CD4-positive, alpha-beta T cell treated with Interleukin-15 for 4 hours (primary cell): Measurements from ENCODE around the gene ATOH1.

Experiments
- DNase-seq: peaks from one replicate; pipeline ENCODE4 v3.0.0-alpha.2; 2020; ENCODE audit warnings: low spot score

Gene ATOH1, protein sequence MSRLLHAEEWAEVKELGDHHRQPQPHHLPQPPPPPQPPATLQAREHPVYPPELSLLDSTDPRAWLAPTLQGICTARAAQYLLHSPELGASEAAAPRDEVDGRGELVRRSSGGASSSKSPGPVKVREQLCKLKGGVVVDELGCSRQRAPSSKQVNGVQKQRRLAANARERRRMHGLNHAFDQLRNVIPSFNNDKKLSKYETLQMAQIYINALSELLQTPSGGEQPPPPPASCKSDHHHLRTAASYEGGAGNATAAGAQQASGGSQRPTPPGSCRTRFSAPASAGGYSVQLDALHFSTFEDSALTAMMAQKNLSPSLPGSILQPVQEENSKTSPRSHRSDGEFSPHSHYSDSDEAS

GRCh38 chr4:93828332-93828994 lies at the start of gene ATOH1:
TSS of gene ATOH1 (plus strand) at chr4:93828753. CDS start at chr4:93828927, 174 bp downstream.
- no peak for DNase-seq

DNA sequence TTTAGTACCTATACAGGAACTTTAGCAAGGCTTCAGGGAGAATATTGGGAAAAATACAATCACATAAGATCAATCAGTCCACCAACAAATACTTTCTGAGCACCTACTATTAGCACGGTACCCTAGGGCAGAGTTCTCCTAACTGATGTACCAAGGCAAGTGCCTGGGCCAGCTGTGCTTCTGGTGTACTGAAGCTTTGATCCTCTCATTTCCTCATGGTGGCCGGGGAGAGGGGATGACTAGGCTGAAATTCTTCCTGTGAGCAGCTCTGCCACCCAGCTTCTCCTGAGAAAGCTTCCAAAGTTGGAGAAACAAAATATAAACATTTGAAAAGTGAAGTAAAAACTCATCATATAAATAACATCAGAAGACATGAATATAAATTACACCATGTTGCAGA lies 49.3 kb upstream of the ATOH1 start:
- no peak for DNase-seq

- no peak for DNase-seq
Observed at GRCh38 chr4:93780080-93780479, 48.5 kb upstream of the ATOH1 start.

DNA sequence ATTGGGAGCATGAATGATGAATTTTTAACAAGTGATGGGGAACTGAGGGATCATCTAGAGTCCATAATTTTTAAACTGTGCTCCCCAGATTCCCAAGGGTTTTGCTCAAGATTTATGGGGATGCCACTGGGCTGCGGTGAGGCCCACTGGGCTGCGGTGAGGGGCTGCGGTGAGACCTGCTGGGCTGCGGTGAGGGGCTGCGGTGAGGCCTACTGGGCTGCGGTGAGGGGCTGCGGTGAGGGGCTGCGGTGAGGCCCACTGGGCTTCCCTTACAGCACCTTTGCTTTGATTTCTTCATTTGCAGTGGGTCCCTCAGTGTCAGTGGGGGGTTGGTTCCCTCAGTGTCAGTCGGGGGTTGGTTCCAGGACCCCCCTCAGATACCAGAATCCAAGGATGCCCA lies 47.4 kb upstream of the ATOH1 start:
- no peak for DNase-seq

GRCh38 chr4:93786149-93786548 lies 42.4 kb upstream of the ATOH1 start:
- DNase-seq = no peak

DNA sequence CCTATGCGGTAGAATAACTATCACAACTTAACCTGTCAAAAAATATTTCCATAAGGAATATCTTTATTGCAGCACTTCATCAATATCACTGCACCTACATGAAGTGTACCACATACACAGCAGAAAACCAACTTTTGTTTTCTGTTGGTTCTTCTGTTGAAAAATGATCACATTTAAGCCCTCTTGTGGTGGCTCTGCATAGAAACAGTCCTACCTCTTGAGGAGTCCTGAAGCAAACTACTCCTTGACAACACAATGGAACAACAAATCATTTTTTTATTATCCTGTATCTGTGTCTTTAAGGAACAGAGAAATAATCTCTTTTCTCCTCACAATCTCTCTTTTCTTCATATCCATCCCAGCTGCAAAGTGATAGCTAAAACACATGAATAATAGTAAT lies 39.8 kb upstream of the ATOH1 start:
- DNase-seq = no peak

- peak; percentile 2 for DNase-seq
Observed at GRCh38 chr4:93791570-93792195, 36.9 kb upstream of the ATOH1 start.

DNA sequence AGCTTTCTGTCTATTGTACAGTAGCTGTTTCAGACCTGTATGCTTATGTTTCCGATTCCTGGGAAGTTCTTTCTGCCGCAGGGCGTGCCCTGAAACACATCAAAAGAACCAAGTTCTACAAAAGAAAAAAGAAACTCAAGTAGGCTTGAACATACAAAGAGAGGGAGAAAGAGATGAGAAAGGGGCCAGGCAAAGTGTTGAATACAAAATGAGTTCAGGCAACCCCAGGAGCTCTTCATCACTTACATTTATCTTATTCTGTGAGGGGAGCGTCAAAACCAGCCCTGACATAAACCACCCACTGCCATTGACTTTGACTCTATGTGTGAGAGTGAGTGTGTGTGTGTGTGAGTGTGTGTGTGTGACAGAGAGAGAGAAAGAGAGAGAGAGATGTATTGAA lies 26.5 kb upstream of the ATOH1 start:
- no peak for DNase-seq

DNA sequence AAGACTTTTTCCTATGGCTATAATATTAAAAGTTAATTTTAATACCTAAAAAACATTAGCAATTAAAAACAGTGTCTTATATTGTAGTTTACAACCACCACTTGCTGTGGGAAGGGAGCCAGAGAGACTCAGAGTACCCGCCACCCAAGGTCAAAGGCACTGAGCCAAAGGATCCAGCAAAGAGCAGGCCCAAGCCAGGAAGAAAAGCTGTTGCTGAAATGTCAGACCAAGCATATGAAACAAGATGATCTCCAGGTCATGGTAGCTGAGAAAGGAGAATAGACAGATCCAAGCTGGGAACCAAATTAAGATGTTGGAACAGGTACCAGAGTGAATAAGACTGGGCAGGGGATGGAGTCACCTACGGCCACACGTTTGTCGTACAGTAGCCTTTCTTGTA lies 18.8 kb upstream of the ATOH1 start:
- no peak for DNase-seq

- no peak for DNase-seq
Observed at GRCh38 chr4:93810340-93810992, 18.1 kb upstream of the ATOH1 start.

DNA sequence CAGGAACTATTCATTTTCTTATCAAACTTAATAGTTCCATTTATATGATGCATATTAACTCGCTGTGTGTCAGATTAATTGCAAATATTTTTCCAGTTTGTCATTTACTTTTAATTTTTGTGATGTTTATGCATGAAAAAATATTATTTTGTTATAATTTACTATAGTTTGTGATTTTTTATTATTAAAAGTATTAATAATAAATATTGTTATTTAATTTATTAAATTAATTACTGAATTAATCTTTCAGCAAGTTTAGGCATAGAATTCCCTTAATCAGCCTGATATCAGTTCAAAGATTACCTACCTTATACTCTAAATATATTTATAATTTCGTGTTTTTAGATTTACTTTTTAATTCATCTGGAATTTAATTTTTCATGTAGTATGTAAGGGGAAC lies 15.5 kb upstream of the ATOH1 start:
- no peak for DNase-seq

DNA sequence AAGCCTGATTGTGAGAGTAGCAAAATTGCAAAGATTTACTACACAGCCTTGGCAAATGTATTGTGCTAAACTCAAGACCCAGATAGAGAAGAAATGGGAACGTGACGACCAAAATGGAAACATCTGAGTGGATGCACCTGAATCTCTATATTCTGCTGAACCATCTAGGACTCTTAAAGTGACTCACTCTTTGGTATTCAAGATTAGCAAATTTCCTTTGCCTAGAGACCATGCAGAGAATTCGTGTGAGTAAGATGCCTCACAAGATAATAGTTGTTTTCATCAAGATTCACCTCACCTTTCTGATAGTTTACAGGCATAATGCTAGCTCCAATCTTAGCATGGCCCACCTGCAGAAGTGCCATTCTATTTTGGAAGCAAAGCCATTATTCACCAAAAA lies 14.4 kb upstream of the ATOH1 start:
- no peak for DNase-seq

DNA sequence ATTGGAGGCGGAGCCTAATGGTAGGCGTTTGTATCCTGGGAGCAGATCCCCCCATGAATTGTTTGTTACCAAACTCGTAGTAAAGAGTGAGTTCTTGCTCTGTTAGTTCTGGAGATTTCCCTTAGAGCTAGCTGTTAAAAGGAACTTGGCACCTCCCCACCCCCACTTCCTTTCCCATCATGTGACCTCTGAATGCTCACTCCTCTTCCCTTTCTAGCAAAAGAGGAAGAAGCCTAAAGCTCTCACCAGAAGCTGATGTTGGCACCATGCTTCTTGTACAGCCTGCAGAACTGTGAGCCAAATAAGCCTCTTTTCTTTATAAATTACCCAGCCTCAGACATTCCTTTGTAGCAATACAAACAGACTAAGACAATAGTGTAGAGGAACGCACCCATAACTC lies 13.8 kb upstream of the ATOH1 start:
- no peak for DNase-seq

DNA sequence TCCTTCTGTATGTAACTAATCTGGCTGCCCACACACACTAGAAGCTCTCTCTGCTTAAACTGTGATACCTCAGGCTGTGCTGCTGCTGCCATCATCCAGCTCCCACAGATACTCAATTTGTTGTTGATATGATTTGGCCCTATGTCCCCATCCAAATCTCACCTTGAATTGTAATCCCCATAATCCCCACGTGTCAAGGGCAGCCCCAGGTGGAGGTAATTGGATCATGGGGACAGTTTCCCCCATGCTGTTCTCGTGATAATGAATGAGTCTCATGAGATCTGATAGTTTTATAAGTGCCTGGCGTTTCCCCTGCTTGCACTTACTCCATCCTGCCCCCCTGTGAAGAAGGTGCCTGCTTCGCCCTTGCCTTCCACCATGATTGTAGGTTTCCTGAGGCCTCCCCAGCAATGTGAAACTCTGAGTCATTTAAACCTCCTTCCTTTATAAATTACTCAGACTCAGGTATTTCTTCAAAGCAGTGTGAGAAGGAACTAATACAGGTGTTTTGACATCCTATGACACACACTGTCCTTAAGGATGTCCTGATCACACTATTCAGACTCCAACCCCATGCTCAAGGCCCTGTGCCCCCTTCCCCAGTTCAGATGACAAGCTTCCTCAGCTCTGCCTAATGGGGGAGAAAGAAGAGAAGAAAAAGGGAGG lies 2.9 kb upstream of the ATOH1 start:
- no peak for DNase-seq

DNA sequence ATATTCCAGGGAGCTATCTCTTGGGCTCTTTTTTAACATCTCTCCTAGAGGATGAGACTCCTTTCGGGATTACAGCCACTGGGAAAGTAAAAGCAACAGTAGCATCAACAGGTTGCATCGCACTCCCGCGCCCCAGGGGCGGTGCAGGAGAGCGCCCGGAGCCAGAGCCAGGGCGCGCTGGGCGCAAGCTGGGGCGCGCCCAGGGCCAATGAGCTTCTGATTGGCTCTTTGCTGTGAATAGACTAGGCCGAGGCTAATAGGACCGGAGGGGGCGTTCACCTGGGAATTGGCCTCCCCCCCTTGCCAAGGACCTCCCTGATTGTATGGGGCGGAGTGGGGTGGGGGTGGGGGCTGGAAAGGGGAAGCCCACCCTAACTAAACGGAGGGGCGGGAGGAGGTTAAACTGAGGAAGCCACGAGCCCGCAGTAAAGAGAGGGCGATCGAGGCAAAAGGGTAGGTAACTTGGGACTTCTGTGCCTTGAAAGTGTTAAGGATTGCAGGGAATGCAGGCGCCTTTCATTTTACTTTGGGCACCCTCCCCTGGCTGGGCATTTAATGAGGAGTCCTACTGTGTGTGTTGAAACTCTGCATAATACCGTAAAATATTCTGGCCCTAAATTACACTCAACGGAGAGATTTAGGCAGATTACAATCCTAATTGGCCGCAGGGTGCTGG lies 1.1 kb upstream of the ATOH1 start:
- no peak for DNase-seq

GRCh38 chr4:93828995-93829819 lies 654 bp downstream of the ATOH1 start:
- no peak for DNase-seq

GRCh38 chr4:93829820-93830687 lies 1.5 kb downstream of the ATOH1 start:
- DNase-seq = no peak

DNA sequence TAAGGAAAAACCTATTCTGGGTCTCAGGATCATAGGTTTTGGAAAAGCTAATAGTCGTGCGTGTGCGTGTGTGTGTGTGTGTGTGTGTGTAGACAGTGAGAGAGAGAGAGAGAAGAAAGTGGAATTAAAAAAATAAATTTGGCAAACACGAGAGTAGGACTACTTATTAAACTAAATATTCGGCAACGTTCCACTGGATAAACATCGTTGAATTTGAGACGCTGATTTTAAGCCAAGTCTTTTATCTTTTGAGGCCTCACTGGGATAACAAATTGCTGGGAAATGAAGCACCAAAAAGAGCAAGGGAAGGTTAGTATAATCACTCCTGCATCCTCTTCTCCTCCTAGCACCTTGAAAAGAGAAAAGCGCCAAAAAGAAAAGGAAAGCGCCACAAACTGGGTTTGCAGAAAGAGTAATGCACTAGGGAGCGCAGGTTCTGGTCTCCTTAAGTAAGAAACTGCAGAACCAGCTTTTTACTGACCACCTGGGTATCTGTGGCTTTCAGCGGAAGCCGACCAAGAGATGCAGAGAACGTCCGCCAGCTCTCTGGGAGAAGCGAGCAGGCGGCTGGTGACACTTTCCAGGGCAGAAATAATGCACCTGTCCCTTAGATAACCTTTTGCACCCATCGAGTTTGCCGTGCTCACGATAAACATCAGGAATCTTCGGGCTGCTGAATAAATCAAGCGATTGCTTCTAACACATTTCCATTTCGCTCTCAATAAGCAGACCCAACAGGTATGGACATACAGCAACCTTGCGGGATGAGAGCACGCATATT lies 3.4 kb downstream of the ATOH1 start:
- no peak for DNase-seq
